T-helper 1 cell treated with Interleukin-12 subunit alpha and Interleukin-12 subunit beta and Interleukin-4 antibody, amounts not matched to agents 30 ng/mL and 1 ng/mL, for 36 hours (primary cell): ENCODE measurements around the gene SOX8. TPM values are rescaled to one million over a fixed set of nuclear protein-coding genes. Genes with fewer than 3 reads are reported as not detected.

Experiments used
- intact Hi-C: fragments of 100-400 bp; cut with micrococcal nuclease; formaldehyde crosslinking; loops from one replicate; pipeline ENCODE4 v1.15.1; 2024
- total RNA-seq: library from RNA; stranded (reverse); gene quantifications from 2 replicates; pipeline ENCODE4 v1.2.3, GENCODE V29; 2022

SOX8 gene
- total RNA-seq, 1 donor from 2014 or later = 0.17 TPM

GRCh38 chr16:972316-973002, 9.1 kb upstream of the SOX8 start:
- intact Hi-C loops = no loop called here

- intact Hi-C loops = no loop called here
Measured at GRCh38 chr16:973366-973765, 8.2 kb upstream of the SOX8 start.

GRCh38 chr16:974001-974601, 7.5 kb upstream of the SOX8 start:
- intact Hi-C loops = no loop called here

GRCh38 chr16:974611-975261, 6.8 kb upstream of the SOX8 start:
- intact Hi-C loops = no loop called here

GRCh38 chr16:975291-975690, 6.3 kb upstream of the SOX8 start:
- intact Hi-C loops = no loop called here

GRCh38 chr16:976389-976931, 5.1 kb upstream of the SOX8 start:
- intact Hi-C loops = no loop called here

- intact Hi-C loops = no loop called here
Measured at GRCh38 chr16:977081-977701, 4.4 kb upstream of the SOX8 start.

GRCh38 chr16:977896-978295, 3.7 kb upstream of the SOX8 start:
- intact Hi-C loops = no loop called here

- intact Hi-C loops = no loop called here
Measured at GRCh38 chr16:978403-978802, 3.2 kb upstream of the SOX8 start.

GRCh38 chr16:979147-979546, 2.4 kb upstream of the SOX8 start:
- intact Hi-C loops = no loop called here

GRCh38 chr16:979859-980594, 1.5 kb upstream of the SOX8 start:
- intact Hi-C loops = no loop called here

- intact Hi-C loops = no loop called here
Measured at GRCh38 chr16:980595-980854, 1.0 kb upstream of the SOX8 start.

GRCh38 chr16:982145-983043, 824 bp downstream of the SOX8 start:
- intact Hi-C loops = no loop called here

- intact Hi-C loops = no loop called here
Measured at GRCh38 chr16:983044-984030, 1.8 kb downstream of the SOX8 start.

GRCh38 chr16:984121-984694, 2.6 kb downstream of the SOX8 start:
- intact Hi-C loops = no loop called here

GRCh38 chr16:984736-985636, 3.4 kb downstream of the SOX8 start:
- intact Hi-C loops = no loop called here

- intact Hi-C loops = no loop called here
Measured at GRCh38 chr16:985646-986400, 4.3 kb downstream of the SOX8 start.
